Type B pancreatic cell (in vitro differentiated cells): ENCODE measurements around the gene TOPORS. TPM values are rescaled to one million over a fixed set of nuclear protein-coding genes. Genes with fewer than 3 reads are reported as not detected.
A peak's percentile ranks its signal among the peaks of the same experiment; 100 is the strongest.
"Not testable (repeated sequence)": the region's sequence is repeated elsewhere in the genome, so short reads cannot be mapped to it uniquely, and the experiment has no call there.

ENCODE experiments used
- DNase-seq: peaks from one replicate; pipeline ENCODE4 v3.0.0; 2021; ENCODE audit warnings: mixed read lengths; ENCODE audit not compliant: unreplicated experiment; ENCODE audit errors: extremely low spot score
- H3K27ac Mint-ChIP-seq: 2 replicates; pipeline ENCODE4 v1.8.0; 2021; ENCODE audit warnings: mild to moderate bottlenecking, mixed read lengths
- H3K27me3 Mint-ChIP-seq: 2 replicates; pipeline ENCODE4 v1.8.0; 2021; ENCODE audit warnings: mixed read lengths
- H3K36me3 Mint-ChIP-seq: 2 replicates; pipeline ENCODE4 v1.8.0; 2021; ENCODE audit warnings: mixed read lengths
- H3K4me1 Mint-ChIP-seq: one replicate; pipeline ENCODE4 v1.8.0; 2021; ENCODE audit warnings: mixed read lengths; ENCODE audit not compliant: unreplicated experiment
- H3K4me3 Mint-ChIP-seq: 2 replicates; pipeline ENCODE4 v1.8.0; 2021; ENCODE audit warnings: mild to moderate bottlenecking, mixed read lengths
- H3K9me3 Mint-ChIP-seq: 2 replicates; pipeline ENCODE4 v1.8.0; 2021; ENCODE audit warnings: mixed read lengths
- CTCF ChIP-seq: fragments of 200-600 bp; sonication (generic); conservative IDR thresholded peaks from 2 replicates; pipeline ENCODE4 v1.5.0; 2021; ENCODE audit warnings: antibody characterized with exemption, mild to moderate bottlenecking
- long read RNA-seq: library from polyadenylated mRNA; unstranded; transcript quantifications from one replicate; pipeline ENCODE4 v2.0.0, GENCODE V29; 2020
- total RNA-seq: library from RNA; stranded (reverse); gene quantifications from 2 replicates; pipeline ENCODE4 v1.2.1, GENCODE V29; 2021; ENCODE audit warnings: low replicate concordance

Gene TOPORS
- total RNA-seq: 16.7 and 18.4 TPM in 2 replicates
- long read RNA-seq, full-length matches to known transcripts: 181 of 262 reads
- long read RNA-seq, partial matches to known transcripts: 70 of 262 reads
- long read RNA-seq, other reads (novel, unspliced or antisense): 11 of 262 reads

GRCh38 chr9:32552172-32552872, at the start of gene TOPORS, which contains the start of gene SMIM27:
TOPORS (minus strand) TSS chr9:32552586; CDS start chr9:32552436, 150 bp downstream.
SMIM27 (plus strand) TSS chr9:32552327; CDS start chr9:32552435, 108 bp downstream.
- H3K27ac Mint-ChIP-seq: peak within 1 kb of the TSS; percentile 96
- H3K9me3 Mint-ChIP-seq: no peaks in the 10 kb centered on the region
- no peaks in the 10 kb centered on the region for H3K27me3 Mint-ChIP-seq
- peaks cover 18% of the 10 kb centered on the region for H3K36me3 Mint-ChIP-seq
- H3K4me3 Mint-ChIP-seq: peak within 1 kb of the TSS; percentile 100
- DNase-seq: peak; percentile 88
- peaks cover 13% of the 10 kb centered on the region for H3K4me1 Mint-ChIP-seq
- TF ChIP-seq CTCF: no peak

- not testable (repeated sequence) for H3K36me3 Mint-ChIP-seq, H3K9me3 Mint-ChIP-seq, H3K27ac Mint-ChIP-seq, H3K4me1 Mint-ChIP-seq, DNase-seq, H3K4me3 Mint-ChIP-seq
- H3K27me3 Mint-ChIP-seq: peaks cover 22% of the 10 kb centered on the region
Measured at GRCh38 chr9:32599021-32599420, 46.6 kb upstream of the TOPORS start.

GRCh38 chr9:32596936-32597335, 44.5 kb upstream of the TOPORS start:
- H3K9me3 Mint-ChIP-seq: no peaks in the 10 kb centered on the region
- DNase-seq: no peak
- no peaks in the 10 kb centered on the region for H3K36me3 Mint-ChIP-seq
- H3K4me1 Mint-ChIP-seq: no peaks in the 10 kb centered on the region
- no peak overlapping the region for H3K27ac Mint-ChIP-seq
- no peak overlapping the region for H3K4me3 Mint-ChIP-seq
- no peak for TF ChIP-seq CTCF
- peaks cover 17% of the 10 kb centered on the region for H3K27me3 Mint-ChIP-seq

GRCh38 chr9:32596096-32596865, 43.9 kb upstream of the TOPORS start:
- H3K4me1 Mint-ChIP-seq: no peaks in the 10 kb centered on the region
- no peak overlapping the region for H3K27ac Mint-ChIP-seq
- H3K4me3 Mint-ChIP-seq: no peak overlapping the region
- no peaks in the 10 kb centered on the region for H3K9me3 Mint-ChIP-seq
- no peaks in the 10 kb centered on the region for H3K36me3 Mint-ChIP-seq
- DNase-seq: no peak
- no peak for TF ChIP-seq CTCF
- H3K27me3 Mint-ChIP-seq: peaks cover 11% of the 10 kb centered on the region

GRCh38 chr9:32590898-32591297, 38.5 kb upstream of the TOPORS start:
- no peaks in the 10 kb centered on the region for H3K9me3 Mint-ChIP-seq
- H3K4me1 Mint-ChIP-seq: no peaks in the 10 kb centered on the region
- H3K36me3 Mint-ChIP-seq: no peaks in the 10 kb centered on the region
- H3K4me3 Mint-ChIP-seq: no peak overlapping the region
- DNase-seq: no peak
- H3K27ac Mint-ChIP-seq: no peak overlapping the region
- peaks cover 13% of the 10 kb centered on the region for H3K27me3 Mint-ChIP-seq
- TF ChIP-seq CTCF: no peak

- no peak overlapping the region for H3K4me3 Mint-ChIP-seq
- no peaks in the 10 kb centered on the region for H3K9me3 Mint-ChIP-seq
- H3K4me1 Mint-ChIP-seq: no peaks in the 10 kb centered on the region
- peaks cover 17% of the 10 kb centered on the region for H3K27me3 Mint-ChIP-seq
- no peak for TF ChIP-seq CTCF
- no peak for DNase-seq
- H3K36me3 Mint-ChIP-seq: no peaks in the 10 kb centered on the region
- no peak overlapping the region for H3K27ac Mint-ChIP-seq
Measured at GRCh38 chr9:32590476-32590875, 38.1 kb upstream of the TOPORS start.
